ENCODE data around the gene CALR. TPM values are rescaled to one million over a fixed set of nuclear protein-coding genes. Genes with fewer than 3 reads are reported as not detected.

The CALR gene
- total and polyA plus RNA-seq, 9 of the 15 experiments (the other 6 are each of a cell fraction or from before 2014, with no cell fraction given), result 126 to 811 (median 642) TPM

GRCh38 chr19:12890787-12891552 lies 47.4 kb upstream of the CALR start, which contains the start of gene GCDH (continued):
- TF ChIP-seq USF1 (CRISPR knock-in tag; IDR thresholded peaks at IDR 0.05) (peak; percentile 29), E2F1 (CRISPR knock-in tag; IDR thresholded peaks at IDR 0.05) (peak; percentile 86), ZNF518B (CRISPR knock-in tag; IDR thresholded peaks at IDR 0.05) (no peak), SMARCC2 (IDR thresholded peaks at IDR 0.05; ENCODE audit: low read depth) (no peak), ADNP (tag; IDR thresholded peaks at IDR 0.05) (no peak), CTBP1 (IDR thresholded peaks at IDR 0.05; ENCODE audit: borderline replicate concordance) (0 out of 2 replicates have a peak, but pooled peaks have one; percentile 51), KLF16 (IDR thresholded peaks at IDR 0.05) (peak; percentile 85), FOXJ3 (CRISPR knock-in tag; IDR thresholded peaks at IDR 0.05) (no peak), CREM (IDR thresholded peaks at IDR 0.05; ENCODE audit: low read depth) (peak; percentile 97), JUND (IDR thresholded peaks at IDR 0.05; ENCODE audit: borderline replicate concordance, low read depth, low read length) (peak; percentile 94), JUND (tag; IDR thresholded peaks at IDR 0.05; ENCODE audit: borderline replicate concordance, low read depth, low read length) (no peak), RFX5 (IDR thresholded peaks at IDR 0.05; ENCODE audit: low read depth, low read length) (peak; percentile 49; the same call in 1 of the 2 replicates), MYC (IDR thresholded peaks at IDR 0.05; ENCODE audit: low read depth, low read length) (peak; percentile 51; the same call in 1 of the 2 replicates), MYC (CRISPR knock-in tag; IDR thresholded peaks at IDR 0.05; ENCODE audit: borderline replicate concordance, low read depth) (0 out of 2 replicates have a peak, but pooled peaks have one; percentile 30)
